CD4-positive, alpha-beta T cell treated with Interleukin-15 for 1 hour (primary cell): Measurements from ENCODE around the gene FAM131B.

Source experiments
- DNase-seq: peaks from one replicate; pipeline ENCODE4 v3.0.0-alpha.2; 2020

FAM131B gene

GRCh38 chr7:143356414-143357050 lies 6.0 kb downstream of the FAM131B start:
- DNase-seq, result no peak

- no peak for DNase-seq
Observed at GRCh38 chr7:143355450-143356385, 6.8 kb downstream of the FAM131B start.

GRCh38 chr7:143354965-143355364 lies 7.5 kb downstream of the FAM131B start:
- DNase-seq, result no peak

- no peak for DNase-seq
Observed at GRCh38 chr7:143354376-143354775, 8.1 kb downstream of the FAM131B start.

- no peak for DNase-seq
Observed at GRCh38 chr7:143352531-143353002, 9.9 kb downstream of the FAM131B start.

- no peak for DNase-seq
Observed at GRCh38 chr7:143351574-143351973, 10.9 kb downstream of the FAM131B start.

- DNase-seq, result no peak
Observed at GRCh38 chr7:143351060-143351459, 11.5 kb downstream of the FAM131B start.

GRCh38 chr7:143347950-143348349 lies 14.6 kb downstream of the FAM131B start:
- no peak for DNase-seq

GRCh38 chr7:143346018-143346417 lies 16.5 kb downstream of the FAM131B start:
- DNase-seq, result no peak

GRCh38 chr7:143345428-143345900 lies 17.0 kb downstream of the FAM131B start:
- DNase-seq, result peak; percentile 65

- no peak for DNase-seq
Observed at GRCh38 chr7:143343596-143343995, 18.9 kb downstream of the FAM131B start.

GRCh38 chr7:143341842-143342241 lies 20.7 kb downstream of the FAM131B start:
- no peak for DNase-seq

GRCh38 chr7:143337216-143337615 lies 25.3 kb downstream of the FAM131B start:
- no peak for DNase-seq

GRCh38 chr7:143334244-143334643 lies 28.3 kb downstream of the FAM131B start:
- no peak for DNase-seq

GRCh38 chr7:143331179-143331801 lies 31.2 kb downstream of the FAM131B start:
- no peak for DNase-seq

GRCh38 chr7:143329471-143330170 lies 32.9 kb downstream of the FAM131B start:
- no peak for DNase-seq

GRCh38 chr7:143327903-143328302 lies 34.6 kb downstream of the FAM131B start:
- no peak for DNase-seq

GRCh38 chr7:143325240-143325639 lies 37.3 kb downstream of the FAM131B start:
- DNase-seq, result no peak

GRCh38 chr7:143323653-143324052 lies 38.9 kb downstream of the FAM131B start:
- DNase-seq, result no peak

- no peak for DNase-seq
Observed at GRCh38 chr7:143322760-143323633, 39.5 kb downstream of the FAM131B start.

GRCh38 chr7:143321734-143322133 lies 40.8 kb downstream of the FAM131B start:
- peak; percentile 31 for DNase-seq

- DNase-seq, result no peak
Observed at GRCh38 chr7:143321242-143321641, 41.3 kb downstream of the FAM131B start.
